HepG2 (cell line): Measurements from ENCODE around the gene UPB1. TPM values are rescaled to one million over a fixed set of nuclear protein-coding genes. Genes with fewer than 3 reads are reported as not detected.

ENCODE experiments used
- CENPX ChIP-seq: sonication (generic); formaldehyde crosslinking; IDR thresholded peaks from 2 replicates; pipeline ENCODE4 v1.9.0; 2021; ENCODE audit warnings: mild to moderate bottlenecking, missing genetic modification reagents, moderate library complexity
- HNF4A ChIP-seq: sonication (generic); formaldehyde crosslinking; IDR thresholded peaks from 2 replicates; pipeline ENCODE4 v1.4.0; 2020; ENCODE audit warnings: missing genetic modification reagents
- IKZF4 ChIP-seq: sonication (generic); formaldehyde crosslinking; IDR thresholded peaks from 2 replicates; pipeline ENCODE4 v1.5.1; 2020; ENCODE audit warnings: borderline replicate concordance, mild to moderate bottlenecking, low read depth, missing genetic modification reagents; ENCODE audit errors: not compliant biosample characterization
- KIAA2018 ChIP-seq: sonication (generic); formaldehyde crosslinking; IDR thresholded peaks from 2 replicates; pipeline ENCODE4 v1.5.0; 2020; ENCODE audit warnings: mild to moderate bottlenecking, missing genetic modification reagents, borderline replicate concordance
- NCOA1 ChIP-seq: sonication (generic); formaldehyde crosslinking; IDR thresholded peaks from 2 replicates; pipeline ENCODE4 v1.9.0; 2021; ENCODE audit warnings: missing genetic modification reagents
- PATZ1 ChIP-seq: sonication (generic); formaldehyde crosslinking; IDR thresholded peaks from 2 replicates; pipeline ENCODE4 v1.4.0; 2020; ENCODE audit warnings: missing genetic modification reagents
- RXRB ChIP-seq: IDR thresholded peaks from 2 replicates; pipeline ENCODE4 v1.6.1; 2016; ENCODE audit warnings: borderline replicate concordance, missing genetic modification reagents, missing compliant biosample characterization
- SIX1 ChIP-seq: sonication (generic); formaldehyde crosslinking; IDR thresholded peaks from 2 replicates; pipeline ENCODE4 v1.4.0; 2020; ENCODE audit warnings: missing genetic modification reagents, borderline replicate concordance
- TEAD3 ChIP-seq: optimal IDR thresholded peaks from 2 replicates; pipeline ENCODE3; 2016; ENCODE audit warnings: borderline replicate concordance
- ZBTB2 ChIP-seq: sonication (generic); formaldehyde crosslinking; IDR thresholded peaks from 2 replicates; pipeline ENCODE4 v1.8.0; 2022; ENCODE audit warnings: low read depth, missing genetic modification reagents
- ZBTB7B ChIP-seq: sonication (generic); formaldehyde crosslinking; IDR thresholded peaks from 2 replicates; pipeline ENCODE4 v1.4.0; 2020; ENCODE audit warnings: missing genetic modification reagents
- ZFP37 ChIP-seq: sonication (generic); formaldehyde crosslinking; IDR thresholded peaks from 2 replicates; pipeline ENCODE4 v1.4.0; 2020; ENCODE audit warnings: missing genetic modification reagents, borderline replicate concordance
- ZMAT5 ChIP-seq: sonication (generic); formaldehyde crosslinking; IDR thresholded peaks from 2 replicates; pipeline ENCODE4 v1.5.0; 2020; ENCODE audit warnings: mild to moderate bottlenecking, low read depth, missing genetic modification reagents, borderline replicate concordance
- ZNF138 ChIP-seq: sonication (generic); formaldehyde crosslinking; IDR thresholded peaks from 2 replicates; pipeline ENCODE4 v1.5.0; 2020; ENCODE audit warnings: mild to moderate bottlenecking, low read depth, missing genetic modification reagents
- ZNF235 ChIP-seq: sonication (generic); formaldehyde crosslinking; IDR thresholded peaks from 2 replicates; pipeline ENCODE4 v1.8.1; 2023; ENCODE audit warnings: mild to moderate bottlenecking, missing genetic modification reagents, borderline replicate concordance
- ZNF367 ChIP-seq: sonication (generic); formaldehyde crosslinking; IDR thresholded peaks from 2 replicates; pipeline ENCODE4 v1.4.0; 2020; ENCODE audit warnings: missing genetic modification reagents, borderline replicate concordance
- ZNF761 ChIP-seq: sonication (generic); formaldehyde crosslinking; conservative IDR thresholded peaks from 2 replicates; pipeline ENCODE4 v1.4.0; 2020; ENCODE audit warnings: mild to moderate bottlenecking, missing genetic modification reagents
- ZNF83 ChIP-seq: sonication (generic); formaldehyde crosslinking; IDR thresholded peaks from 2 replicates; pipeline ENCODE4 v1.4.0; 2020; ENCODE audit warnings: missing genetic modification reagents, mild to moderate bottlenecking, borderline replicate concordance
- polyA plus RNA-seq, 8 experiments: library from polyadenylated mRNA; depleted of rRNA in 3 of 8; stranded (reverse) in 7 of 8; unstranded in 1 of 8; fragments of >200 nt; fragmentation: Illumina TruSeq in 4 of 8; extraction: Trizol in 4 of 8; gene quantifications; 2 replicates each; pipeline versions ENCODE4 v1.2.1 to v1.2.3, GENCODE V29; 2011 to 2016; ENCODE audit warnings: low read depth in 4 of 8, missing spikeins in 1 of 8, mixed read lengths in 1 of 8; ENCODE audit not compliant: insufficient read depth in 1 of 8
- total RNA-seq, 5 experiments: library from RNA; depleted of rRNA; stranded (reverse); fragments of >200 nt; fragmentation: Illumina TruSeq; extraction: Trizol; gene quantifications; 2 replicates each; pipeline ENCODE4 v1.2.3, GENCODE V29; 2016; ENCODE audit warnings: low read depth in 1 of 5

The UPB1 gene
- total and polyA plus RNA-seq, 2 of the 13 experiments (the other 11 are each of a cell fraction or from before 2014, with no cell fraction given) = 0.38 to 1.2 TPM

- peak; percentile 79; the same call in 1 of the 2 replicates for TF ChIP-seq NCOA1 (CRISPR knock-in tag)
- no peak for TF ChIP-seq ZNF235
- no peak for TF ChIP-seq ZNF761
- TF ChIP-seq KIAA2018 (CRISPR knock-in tag) = no peak
- TF ChIP-seq IKZF4 (CRISPR knock-in tag) = no peak
- no peak; the same call in 1 of the 2 replicates for TF ChIP-seq ZFP37
- no peak for TF ChIP-seq ZNF83 (CRISPR knock-in tag)
- TF ChIP-seq TEAD3 (CRISPR knock-in tag) = peak; percentile 79
- TF ChIP-seq HNF4A (CRISPR knock-in tag) = peak; percentile 51; the same call in 1 of the 2 replicates
- no peak for TF ChIP-seq ZNF138
- TF ChIP-seq CENPX (CRISPR knock-in tag) = no peak
- no peak for TF ChIP-seq ZBTB2 (CRISPR knock-in tag)
- TF ChIP-seq ZBTB7B (CRISPR knock-in tag) = 0 out of 2 replicates have a peak, but pooled peaks have one; percentile 28
- 0 out of 2 replicates have a peak, but pooled peaks have one; percentile 24 for TF ChIP-seq PATZ1
- no peak for TF ChIP-seq ZNF367
- TF ChIP-seq ZMAT5 (CRISPR knock-in tag) = no peak
- peak; percentile 74 for TF ChIP-seq RXRB (CRISPR knock-in tag)
- TF ChIP-seq SIX1 (CRISPR knock-in tag) = no peak
These were observed 26.7 kb downstream of the UPB1 start (continued) for GRCh38 chr22:24521791-24522245.
